ENCODE data around the gene NFIA.

The NFIA gene

GRCh38 chr1:61082311-61083012, at the start of gene NFIA:
Gene NFIA (plus strand): TSS chr1:61082561.
- Histone ChIP-seq H3K27me3 (ENCODE audit: insufficient read depth, low read depth) (peaks cover 35% of the 10 kb centered on the region), H3K79me2 (ENCODE audit: insufficient read depth, low read depth) (no peaks in the 10 kb centered on the region), H4K20me1 (ENCODE audit: insufficient read depth) (no peaks in the 10 kb centered on the region), H3K4me3 (IDR thresholded peaks at IDR 0.05; ENCODE audit: insufficient read depth, low read depth, low read length) (no peak within 1 kb of the TSS), H3K27ac (no peak within 1 kb of the TSS), H2AFZ (ENCODE audit: low read depth) (peak within 1 kb of the TSS; percentile 80), H3K9ac (peak within 1 kb of the TSS; percentile 51; the same call in 1 of the 2 replicates), H3K4me2 (peak within 1 kb of the TSS; percentile 90), H3K36me3 (ENCODE audit: insufficient read depth) (no peaks in the 10 kb centered on the region), H3K4me1 (ENCODE audit: low read depth, poor library complexity, severe bottlenecking) (peaks cover 22% of the 10 kb centered on the region)
- TF ChIP-seq CTCF (conservative IDR thresholded peaks at IDR 0.05; ENCODE audit: low read depth, low read length): no peak

GRCh38 chr1:61035880-61036279, 46.5 kb upstream of the NFIA start:
- H3K4me3 ChIP-seq (IDR thresholded peaks at IDR 0.05; ENCODE audit: insufficient read depth, low read depth, low read length): no peak overlapping the region
- no peak overlapping the region for H3K27ac ChIP-seq
- no peak overlapping the region for H3K4me2 ChIP-seq
- no peaks in the 10 kb centered on the region for H3K27me3 ChIP-seq (ENCODE audit: insufficient read depth, low read depth)
- H3K79me2 ChIP-seq (ENCODE audit: insufficient read depth, low read depth): no peaks in the 10 kb centered on the region
- no peak overlapping the region for H3K9ac ChIP-seq
- TF ChIP-seq CTCF (conservative IDR thresholded peaks at IDR 0.05; ENCODE audit: low read depth, low read length): no peak
- no peak overlapping the region for H2AFZ ChIP-seq (ENCODE audit: low read depth)
- H4K20me1 ChIP-seq (ENCODE audit: insufficient read depth): no peaks in the 10 kb centered on the region
- H3K4me1 ChIP-seq (ENCODE audit: low read depth, poor library complexity, severe bottlenecking): no peaks in the 10 kb centered on the region
- no peaks in the 10 kb centered on the region for H3K36me3 ChIP-seq (ENCODE audit: insufficient read depth)

GRCh38 chr1:61042466-61043009, 39.8 kb upstream of the NFIA start:
- H3K4me2 ChIP-seq: no peak overlapping the region
- no peaks in the 10 kb centered on the region for H3K27me3 ChIP-seq (ENCODE audit: insufficient read depth, low read depth)
- no peak for TF ChIP-seq CTCF (conservative IDR thresholded peaks at IDR 0.05; ENCODE audit: low read depth, low read length)
- no peaks in the 10 kb centered on the region for H3K36me3 ChIP-seq (ENCODE audit: insufficient read depth)
- no peaks in the 10 kb centered on the region for H4K20me1 ChIP-seq (ENCODE audit: insufficient read depth)
- H3K27ac ChIP-seq: no peak overlapping the region
- H2AFZ ChIP-seq (ENCODE audit: low read depth): no peak overlapping the region
- H3K4me1 ChIP-seq (ENCODE audit: low read depth, poor library complexity, severe bottlenecking): no peaks in the 10 kb centered on the region
- no peak overlapping the region for H3K9ac ChIP-seq
- no peaks in the 10 kb centered on the region for H3K79me2 ChIP-seq (ENCODE audit: insufficient read depth, low read depth)
- no peak overlapping the region for H3K4me3 ChIP-seq (IDR thresholded peaks at IDR 0.05; ENCODE audit: insufficient read depth, low read depth, low read length)

- Histone ChIP-seq H3K27ac (no peak overlapping the region), H3K27me3 (ENCODE audit: insufficient read depth, low read depth) (no peaks in the 10 kb centered on the region), H2AFZ (ENCODE audit: low read depth) (no peak overlapping the region), H3K79me2 (ENCODE audit: insufficient read depth, low read depth) (no peaks in the 10 kb centered on the region), H3K4me3 (IDR thresholded peaks at IDR 0.05; ENCODE audit: insufficient read depth, low read depth, low read length) (no peak overlapping the region), H3K4me1 (ENCODE audit: low read depth, poor library complexity, severe bottlenecking) (no peaks in the 10 kb centered on the region), H4K20me1 (ENCODE audit: insufficient read depth) (no peaks in the 10 kb centered on the region), H3K4me2 (no peak overlapping the region), H3K36me3 (ENCODE audit: insufficient read depth) (no peaks in the 10 kb centered on the region), H3K9ac (no peak overlapping the region)
- TF ChIP-seq CTCF (conservative IDR thresholded peaks at IDR 0.05; ENCODE audit: low read depth, low read length): no peak
Observed at GRCh38 chr1:61043010-61043820, 39.1 kb upstream of the NFIA start.
